ENCODE data around the gene BBS12.

The BBS12 gene

DNA sequence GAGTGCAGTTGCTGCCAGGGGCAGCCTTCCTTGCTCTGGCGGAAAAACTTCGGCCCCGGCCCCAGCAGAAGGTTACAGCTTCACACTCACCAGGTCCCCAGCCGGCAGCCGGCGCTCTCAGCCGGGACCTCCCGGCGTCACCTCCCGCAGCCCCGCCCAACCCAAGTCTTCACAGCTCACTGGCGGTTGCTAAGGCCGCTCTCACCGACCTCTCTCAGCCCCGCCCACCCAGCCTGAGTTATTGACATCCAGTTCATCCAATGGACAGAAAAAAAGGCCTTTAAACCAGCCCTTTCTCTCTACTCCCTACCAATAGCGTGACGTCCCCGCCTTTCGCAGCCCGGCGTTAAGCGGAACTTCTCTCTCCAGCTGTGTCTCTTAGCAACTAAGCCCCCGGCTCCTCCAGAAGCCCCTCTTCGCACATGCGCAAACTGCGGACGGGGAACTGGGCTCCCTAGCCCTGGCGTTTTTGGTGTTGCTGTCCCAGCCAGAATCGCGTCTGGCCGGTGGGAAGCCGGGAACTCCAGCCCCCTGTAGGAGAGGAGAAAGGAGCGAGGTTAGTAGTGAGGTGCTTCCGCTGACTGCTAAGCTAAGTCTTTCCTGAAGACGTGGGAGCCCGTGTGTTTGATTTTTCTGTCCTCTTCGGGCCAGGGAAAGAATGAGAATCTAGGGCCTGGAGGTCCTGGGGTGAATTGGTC is at the start of gene BBS12:
TSS of gene BBS12 (plus strand) at position 376 of the 698 bp plus-strand sequence. CDS start 9,189 bp downstream, outside the sequence.
- DNase-seq (ENCODE audit: low spot score): peak; percentile 98

DNA sequence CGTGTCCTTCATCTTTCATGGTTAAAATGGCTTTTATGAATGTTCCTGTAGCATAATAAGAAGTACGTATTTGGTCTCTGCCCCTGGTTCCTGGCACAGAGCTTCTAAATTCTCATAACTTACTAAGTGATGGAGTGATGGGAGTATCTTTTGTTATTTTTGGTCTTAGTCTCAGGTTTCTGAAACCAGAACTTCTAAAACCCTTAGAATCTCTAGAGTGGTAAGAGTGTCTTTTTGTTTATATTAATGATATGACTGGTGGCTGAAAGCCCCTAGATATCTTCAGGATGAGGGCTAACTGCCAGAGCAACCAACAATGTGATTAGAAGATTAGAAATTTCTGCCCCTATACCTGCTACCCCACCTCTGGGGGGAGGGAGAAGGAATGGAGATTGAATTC is 45.8 kb upstream of the BBS12 start:
- DNase-seq (ENCODE audit: low spot score): no peak

DNA sequence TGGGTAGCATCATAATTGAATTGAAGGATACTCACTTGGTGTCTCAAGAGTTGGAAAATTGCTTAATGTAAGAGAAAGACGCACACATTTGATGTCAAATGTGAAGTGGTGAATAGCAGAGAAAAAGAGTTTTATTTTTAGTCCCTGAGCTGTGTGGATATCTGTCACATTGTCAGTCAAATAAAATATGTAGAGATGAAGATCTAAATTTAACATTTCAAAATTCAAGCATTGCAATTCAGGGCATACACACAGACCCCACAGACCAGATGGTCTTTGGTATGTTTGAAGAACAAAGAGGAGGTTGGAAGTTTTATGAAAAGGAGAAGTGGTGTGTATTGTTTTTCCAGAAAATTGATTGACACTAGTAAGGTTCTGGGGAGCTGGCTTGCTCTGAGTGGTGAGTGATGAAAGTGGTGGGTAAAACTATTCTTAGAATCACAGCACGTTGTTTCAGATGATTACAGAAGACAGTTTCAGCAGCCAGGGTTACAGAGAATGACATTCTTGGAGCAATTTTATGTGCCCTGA is 44.9 kb upstream of the BBS12 start:
- no peak for DNase-seq (ENCODE audit: low spot score)

DNA sequence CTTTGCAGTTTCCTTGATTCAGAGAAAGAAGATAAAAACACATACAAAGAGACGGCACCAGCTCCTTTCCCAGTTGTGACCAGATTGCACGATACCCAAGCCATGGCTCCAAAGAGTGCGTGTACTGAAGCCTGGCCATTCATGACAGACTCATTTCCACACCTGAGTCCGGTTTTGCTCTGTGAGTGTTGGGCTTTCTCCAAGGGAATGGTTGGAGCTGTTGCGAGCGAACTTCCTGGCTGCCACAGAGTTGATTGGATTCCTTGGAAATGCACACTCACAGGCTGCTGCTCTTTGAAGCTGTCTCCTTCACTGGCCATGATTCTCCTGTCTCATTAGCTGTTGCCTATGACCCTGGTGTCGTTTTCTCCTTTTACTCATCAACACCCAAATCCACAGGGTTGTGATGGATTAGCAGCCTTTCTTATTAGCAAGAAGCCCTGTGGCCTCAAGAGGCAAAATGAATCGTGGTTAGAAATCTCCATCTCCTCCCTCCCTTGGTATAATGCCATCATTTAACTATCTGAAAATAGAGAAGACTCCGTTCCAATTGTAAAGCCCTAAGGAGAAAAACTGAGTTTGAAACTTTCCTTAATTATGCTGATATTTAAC is 43.9 kb upstream of the BBS12 start:
- no peak for DNase-seq (ENCODE audit: low spot score)

DNA sequence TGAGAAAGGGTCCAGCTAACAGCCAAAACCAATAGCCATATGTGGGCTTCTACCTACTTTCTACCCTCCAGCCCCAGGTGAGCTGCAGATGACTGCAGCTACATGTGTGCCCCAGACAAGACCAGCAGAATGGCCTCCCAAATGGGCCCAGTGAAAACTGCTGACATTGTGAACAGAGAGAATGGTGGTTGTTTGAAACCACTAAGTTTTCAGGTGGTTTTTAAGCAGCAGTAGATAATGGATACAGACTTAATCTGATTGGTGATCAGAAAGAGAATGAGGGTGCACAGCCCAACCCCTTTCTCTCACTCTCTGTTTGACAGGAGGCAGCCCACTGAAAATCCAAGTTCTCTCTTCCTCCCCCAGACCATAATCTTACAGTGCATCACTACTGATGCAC is 42.5 kb upstream of the BBS12 start:
- no peak for DNase-seq (ENCODE audit: low spot score)

DNA sequence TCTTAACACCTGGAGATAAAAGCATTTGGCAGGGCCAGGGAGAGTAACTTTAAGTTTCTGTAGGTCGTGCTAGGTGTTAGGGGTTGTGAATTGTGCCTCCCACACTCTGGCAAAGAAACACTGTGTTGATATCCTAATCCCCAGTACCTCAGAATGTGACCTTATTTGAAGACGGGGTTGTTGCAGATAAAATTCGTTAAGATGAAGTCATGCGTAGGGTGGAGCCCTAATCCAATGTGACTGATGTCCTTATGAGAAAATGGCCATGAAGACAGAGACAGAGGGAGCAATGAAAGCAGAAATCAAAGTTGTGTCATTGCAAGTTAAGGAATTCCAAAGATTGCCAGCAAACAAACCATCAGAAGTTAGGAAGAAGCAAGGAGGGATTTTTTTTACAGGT is 40.5 kb upstream of the BBS12 start:
- no peak for DNase-seq (ENCODE audit: low spot score)

DNA sequence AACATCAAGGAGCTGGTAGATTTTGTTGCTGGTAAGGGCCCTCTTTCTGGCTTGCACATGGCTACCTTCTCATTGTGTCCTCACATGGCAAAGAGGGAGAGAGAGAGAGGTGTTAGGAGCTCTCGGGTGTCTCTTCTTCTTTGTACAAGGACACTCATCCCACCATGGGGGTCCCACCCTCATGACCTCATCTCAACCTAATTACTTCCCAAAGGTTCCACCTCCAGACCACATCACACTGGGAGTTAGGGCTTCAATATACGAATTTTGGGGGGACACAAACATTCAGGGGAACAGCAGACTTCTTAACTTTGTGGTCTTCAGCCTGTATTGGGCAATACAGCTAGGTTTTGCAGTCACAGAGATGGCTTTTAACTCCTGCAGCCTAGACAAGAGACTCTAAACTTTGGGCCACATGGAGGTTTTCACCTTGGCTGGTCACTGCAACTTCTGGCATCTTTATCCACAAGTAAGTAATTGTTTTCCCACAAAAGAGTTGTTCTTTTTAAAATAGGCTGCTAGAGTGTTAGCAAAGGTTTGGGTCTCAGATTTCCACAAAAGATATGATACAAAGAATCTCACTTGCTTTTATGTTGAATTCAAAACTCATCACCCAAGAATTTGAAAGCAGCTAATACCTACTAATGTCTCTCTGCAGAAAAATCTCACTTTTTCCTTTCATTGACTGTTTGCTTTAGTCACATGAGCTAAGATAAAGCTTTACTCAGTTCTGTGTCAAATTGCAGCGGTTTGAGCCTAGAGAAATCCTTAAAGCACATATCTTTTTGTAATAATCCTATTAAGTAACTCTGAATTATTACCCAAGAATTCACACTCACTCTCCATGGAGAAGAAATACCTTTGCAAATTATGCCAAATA is 39.6 kb upstream of the BBS12 start:
- no peak for DNase-seq (ENCODE audit: low spot score)

DNA sequence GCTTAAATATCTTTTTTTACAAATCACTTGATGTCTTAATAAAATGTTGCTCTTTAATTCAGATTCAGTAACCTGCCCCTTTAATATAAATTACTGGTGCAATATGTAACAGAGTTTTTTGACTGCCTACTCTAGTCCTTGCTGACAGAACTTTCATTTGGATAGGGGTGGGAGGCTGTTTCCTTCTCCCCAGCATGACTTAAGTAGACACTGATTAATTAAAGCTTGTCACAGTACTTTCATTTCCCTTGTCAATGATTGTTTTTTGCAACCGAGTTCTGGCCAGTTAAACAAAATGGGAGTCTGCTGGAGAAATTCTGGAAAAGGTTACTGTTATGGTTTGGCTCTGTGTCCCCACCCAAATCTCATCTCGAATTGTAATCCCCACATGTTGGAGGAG is 37.3 kb upstream of the BBS12 start:
- DNase-seq (ENCODE audit: low spot score): no peak

DNA sequence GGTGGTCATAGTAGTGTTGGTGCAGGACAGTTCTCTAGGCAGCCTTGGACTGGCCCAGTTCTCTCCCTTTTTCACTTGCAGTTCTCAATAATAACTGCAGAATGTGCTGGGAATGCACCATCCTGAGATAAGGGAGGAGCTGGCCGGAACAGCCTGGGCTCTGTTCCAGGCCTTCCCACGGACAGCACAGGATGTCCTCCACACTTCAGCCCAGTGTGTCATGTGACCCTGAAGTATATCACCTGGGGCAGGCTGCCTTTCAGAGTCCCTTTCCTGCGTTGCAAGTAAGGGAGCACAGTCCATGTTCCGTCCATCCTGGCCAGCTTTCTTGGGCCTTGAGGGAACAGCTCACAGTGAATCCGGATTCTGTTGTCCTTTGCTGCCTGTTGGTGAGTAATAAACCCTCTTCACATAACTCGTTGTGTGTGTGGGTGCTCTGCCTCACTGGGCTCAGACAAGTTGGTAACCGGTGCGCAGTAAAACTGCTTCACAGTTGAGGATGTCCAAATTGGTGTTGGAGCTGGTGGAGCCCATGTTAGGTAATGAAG is 32.3 kb upstream of the BBS12 start:
- no peak for DNase-seq (ENCODE audit: low spot score)

DNA sequence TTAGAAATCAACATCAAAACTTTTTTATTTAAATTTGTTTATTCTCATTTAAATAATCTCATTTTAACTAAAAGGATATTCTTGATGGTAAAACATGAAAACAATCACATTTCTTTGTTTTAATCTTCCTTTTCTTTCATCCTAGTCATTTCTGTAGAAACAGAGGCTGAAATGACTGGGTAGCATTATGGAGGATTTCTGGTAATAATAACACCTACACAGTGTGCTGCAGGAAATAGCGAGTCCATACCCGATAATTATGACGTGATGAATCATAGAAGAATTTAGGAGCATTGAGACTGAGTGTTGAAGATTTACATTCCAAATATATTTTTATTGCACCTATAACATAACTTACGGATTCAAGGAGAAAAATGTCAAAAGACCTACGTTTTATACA is 31.4 kb upstream of the BBS12 start:
- DNase-seq (ENCODE audit: low spot score): no peak

DNA sequence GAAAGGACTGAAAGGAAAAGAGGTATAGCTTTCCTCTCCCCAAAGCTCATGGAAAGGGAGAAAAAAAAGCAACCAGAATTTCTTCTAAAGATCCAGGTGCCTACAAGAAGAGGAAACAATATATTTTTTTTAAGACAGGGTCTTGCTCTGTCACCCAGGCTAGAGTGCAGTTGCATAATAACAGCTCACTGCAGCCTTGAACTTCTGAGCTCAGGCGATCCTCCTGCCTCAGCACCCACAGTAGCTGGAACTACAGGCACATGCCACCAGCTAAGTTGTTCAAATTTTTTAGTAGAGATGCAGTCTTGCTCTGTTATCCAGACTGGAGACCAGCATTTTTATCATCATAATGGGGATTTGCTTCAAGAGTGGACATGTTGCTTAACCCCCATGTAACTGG is 30.5 kb upstream of the BBS12 start:
- no peak for DNase-seq (ENCODE audit: low spot score)

DNA sequence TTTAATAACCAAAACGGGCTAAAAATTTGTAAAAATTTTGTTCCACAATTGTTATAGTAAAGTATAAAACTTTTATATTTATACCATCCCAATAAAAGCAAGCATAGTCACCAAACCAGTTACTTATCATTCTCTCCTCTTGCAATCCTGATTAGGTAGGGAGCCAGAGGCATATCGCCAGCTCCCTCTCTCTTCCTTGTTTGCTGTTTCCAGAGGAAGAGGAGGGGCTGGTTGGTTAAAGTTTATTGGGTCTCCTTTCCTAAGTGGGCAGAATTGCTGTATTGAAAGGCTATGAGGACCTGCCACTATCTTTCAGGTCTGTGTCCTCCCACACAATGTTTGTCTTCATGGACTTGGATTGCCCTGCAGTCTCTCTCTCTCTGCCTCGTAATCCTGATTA is 29.6 kb upstream of the BBS12 start:
- DNase-seq (ENCODE audit: low spot score): no peak

DNA sequence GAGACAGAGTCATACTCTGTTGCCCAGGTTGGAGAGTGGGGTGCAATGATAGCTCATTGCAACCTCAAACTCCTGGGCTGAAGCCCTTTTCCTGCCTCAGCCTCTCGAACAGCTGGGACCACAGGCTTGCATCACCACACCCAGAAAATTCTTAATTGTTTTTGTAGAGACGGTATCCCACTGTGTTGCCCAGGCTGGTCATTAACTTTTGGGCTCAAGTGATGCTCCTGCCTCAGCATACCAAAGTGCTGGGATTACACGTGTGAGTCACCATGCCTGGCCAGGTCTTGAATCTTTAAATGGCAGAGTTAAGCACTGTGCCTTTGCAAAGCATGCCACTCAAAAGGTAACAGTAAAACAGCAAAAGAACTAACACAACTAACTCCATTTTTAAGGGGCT is 28.6 kb upstream of the BBS12 start:
- no peak for DNase-seq (ENCODE audit: low spot score)

DNA sequence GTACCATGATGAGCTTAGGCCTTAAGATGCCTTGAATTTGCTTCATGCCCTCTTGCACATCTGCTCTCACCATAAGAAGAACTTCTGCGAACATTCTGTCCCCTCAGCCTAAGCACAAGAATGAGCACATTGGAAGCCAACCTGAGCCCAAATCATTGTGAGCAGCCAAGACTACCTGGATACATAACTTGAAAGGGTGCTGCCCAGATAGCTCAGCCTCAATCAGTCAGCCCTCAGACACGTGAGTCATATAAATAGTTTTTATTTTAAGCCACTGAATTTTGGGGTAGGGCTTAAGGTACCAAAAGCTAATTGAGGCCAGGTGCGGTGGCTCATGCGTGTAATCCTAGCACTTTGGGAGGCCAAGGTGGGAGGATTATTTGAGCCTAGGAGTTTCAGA is 27.5 kb upstream of the BBS12 start:
- no peak for DNase-seq (ENCODE audit: low spot score)

DNA sequence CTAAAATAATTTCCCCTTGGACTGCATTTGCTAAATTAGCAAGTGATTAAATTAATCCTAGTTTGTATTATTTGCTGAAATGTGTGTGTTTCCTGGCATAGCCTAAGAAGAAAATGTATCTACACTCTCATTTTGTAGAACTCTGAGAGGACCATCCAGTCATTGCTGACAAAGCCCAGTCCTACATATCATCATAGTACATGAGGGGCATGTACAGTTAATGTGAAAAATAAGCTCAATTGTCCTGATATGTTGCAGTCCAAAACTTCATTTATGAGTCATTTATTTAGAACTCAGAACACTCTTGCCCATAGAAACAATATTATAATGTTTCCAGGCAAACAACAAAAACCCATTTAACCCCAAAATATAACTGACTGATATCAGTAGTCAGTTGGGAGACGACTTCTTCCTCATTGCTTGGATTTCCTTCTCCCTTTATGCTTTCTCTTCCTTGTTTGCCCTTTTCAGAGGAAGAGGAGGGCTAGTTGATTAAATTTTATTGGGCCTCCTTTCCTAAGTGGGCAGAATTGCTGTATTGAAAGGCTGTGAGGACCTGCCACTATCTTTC is 26.9 kb upstream of the BBS12 start:
- no peak for DNase-seq (ENCODE audit: low spot score)

DNA sequence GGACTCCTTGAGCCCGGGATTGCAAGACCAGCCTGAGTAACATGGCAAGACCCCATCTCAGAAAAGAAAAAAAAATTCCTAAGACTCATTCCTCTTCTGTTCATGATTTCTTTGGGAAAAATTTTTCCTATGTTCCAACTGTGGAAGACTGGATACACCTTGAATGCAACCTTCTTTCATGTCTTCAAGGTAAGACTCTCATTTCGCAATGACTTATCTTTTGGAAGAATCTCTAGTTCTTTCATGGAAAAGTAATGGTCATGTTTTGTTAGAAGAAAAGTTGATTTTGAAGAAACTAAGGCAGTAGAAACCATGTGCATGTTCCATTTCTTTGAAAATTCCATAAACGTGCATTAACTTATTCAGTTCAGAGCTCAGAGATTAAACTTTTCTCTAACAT is 26.0 kb upstream of the BBS12 start:
- no peak for DNase-seq (ENCODE audit: low spot score)

DNA sequence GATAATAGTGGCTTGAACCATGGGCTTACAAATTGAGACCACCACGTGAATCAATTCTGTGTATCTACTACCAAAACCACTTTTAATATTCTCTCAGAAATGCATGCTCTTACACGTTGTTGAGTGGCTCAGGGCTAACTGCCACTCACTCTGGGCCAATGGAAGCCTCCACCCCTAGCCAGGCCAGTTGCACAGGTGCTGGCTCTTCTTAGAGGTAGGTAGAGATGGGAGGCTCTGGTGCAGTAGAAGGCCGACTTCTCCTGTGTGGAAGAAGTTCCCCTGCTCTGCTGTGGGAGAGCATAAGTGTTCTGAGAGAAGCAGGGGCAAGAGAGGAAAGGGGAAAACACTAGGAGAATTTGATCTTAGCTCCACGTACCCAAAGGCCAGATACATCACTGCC is 25.0 kb upstream of the BBS12 start:
- DNase-seq (ENCODE audit: low spot score): no peak

DNA sequence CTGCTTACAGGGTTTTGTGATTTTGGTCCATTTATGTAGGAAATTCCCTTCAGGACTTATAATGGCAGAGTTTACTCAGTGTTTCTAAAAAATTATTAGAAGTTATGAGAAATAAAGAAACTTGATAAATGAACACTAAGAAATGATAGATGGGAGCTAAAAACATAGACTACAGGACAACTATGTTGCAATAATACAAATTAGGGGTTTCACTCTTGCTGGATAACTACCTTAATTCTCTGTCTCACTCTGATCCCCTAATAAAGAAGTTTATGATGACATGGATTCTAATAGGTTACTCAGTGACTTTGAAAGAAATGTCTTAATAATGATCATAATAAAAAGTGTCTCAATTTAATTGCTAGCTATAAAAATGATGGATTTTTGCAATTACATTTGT is 23.3 kb upstream of the BBS12 start:
- DNase-seq (ENCODE audit: low spot score): no peak

DNA sequence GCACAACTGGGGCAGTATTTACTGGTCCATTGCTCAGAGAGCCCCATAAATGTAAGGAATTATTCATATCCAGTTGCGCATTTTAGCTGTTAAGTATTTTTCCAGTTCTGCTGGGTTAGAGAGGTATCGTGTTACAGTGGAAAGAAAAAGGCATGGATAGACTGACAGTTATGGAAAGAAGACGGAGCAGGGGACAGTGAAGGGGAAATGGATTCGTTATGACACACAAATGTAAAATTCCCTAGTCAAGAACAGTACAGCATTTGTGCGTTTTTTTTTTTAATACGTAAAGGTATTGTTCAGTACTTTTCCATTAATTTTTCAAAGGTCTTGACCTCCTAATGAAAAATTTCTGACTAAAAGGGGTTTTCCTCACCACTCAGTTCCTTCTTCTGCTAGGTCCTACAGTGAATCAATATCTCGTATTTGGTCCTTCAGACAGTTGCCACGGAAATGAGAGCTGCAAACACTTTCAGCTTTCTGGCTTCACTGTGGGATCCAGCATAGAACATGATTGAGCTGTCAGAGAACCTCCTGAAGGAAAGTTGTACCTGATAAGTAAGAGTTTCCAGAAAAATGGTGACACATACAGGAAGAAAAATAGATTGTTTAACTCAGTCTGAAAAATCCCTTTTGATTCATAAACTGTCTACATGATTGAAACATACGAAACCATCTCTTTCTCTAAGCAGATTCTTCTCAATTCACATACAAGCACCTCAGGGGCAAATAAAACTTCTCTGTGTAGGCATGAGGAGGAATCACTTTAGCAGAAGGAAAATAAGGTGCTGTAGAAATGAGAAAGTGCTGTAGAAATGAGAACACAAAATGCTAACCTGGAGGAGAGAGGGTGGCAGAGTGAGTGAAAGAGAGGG is 21.8 kb upstream of the BBS12 start:
- DNase-seq (ENCODE audit: low spot score): no peak

DNA sequence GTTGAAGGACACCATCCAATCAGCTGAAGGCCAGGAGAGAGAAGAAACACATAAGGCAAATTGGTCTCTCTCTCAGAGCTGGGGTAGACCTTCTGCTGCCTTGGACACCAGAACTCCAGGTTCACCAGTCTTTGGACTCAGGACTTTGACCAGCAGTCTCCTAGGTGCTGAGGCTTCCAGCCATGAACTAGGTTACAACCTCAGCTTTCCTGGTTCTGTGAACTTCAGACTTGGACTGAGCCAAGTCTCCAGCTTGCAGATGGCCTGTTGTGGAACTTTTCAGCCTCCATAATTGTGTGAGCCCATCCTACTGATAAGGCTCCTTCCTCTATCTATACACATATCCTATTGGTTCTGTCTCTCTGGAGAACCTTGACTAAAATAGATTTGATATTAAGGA is 20.6 kb upstream of the BBS12 start:
- DNase-seq (ENCODE audit: low spot score): no peak

DNA sequence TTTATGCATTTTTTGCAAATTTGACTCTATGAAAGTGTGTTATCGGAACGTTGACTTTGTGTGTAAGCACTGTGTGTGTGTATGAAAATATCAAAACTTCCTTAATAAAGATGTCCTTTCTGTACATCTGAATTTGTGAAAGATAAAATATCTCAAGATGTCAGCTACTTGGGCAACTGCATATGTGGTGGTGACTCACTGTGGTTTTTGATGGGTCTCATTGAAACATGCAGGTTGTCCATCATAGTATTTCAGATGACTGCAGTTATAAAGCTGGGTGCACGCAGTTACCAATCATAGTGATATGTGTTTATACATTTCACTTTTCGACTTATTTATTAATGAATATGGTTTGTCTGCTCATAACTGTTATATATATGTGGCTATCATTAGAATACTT is 19.7 kb upstream of the BBS12 start:
- no peak for DNase-seq (ENCODE audit: low spot score)

Measured in RKO (cell line).